Karpas-422 (cell line): ENCODE data around the gene PSTPIP1. TPM values are rescaled to one million over a fixed set of nuclear protein-coding genes. Genes with fewer than 3 reads are reported as not detected.

Experiments
- DNase-seq: peaks from one replicate; pipeline ENCODE4 v3.0.0-alpha.2; 2015
- H2AFZ ChIP-seq: fragments of 200-600 bp; sonication (generic); 2 replicates; pipeline ENCODE4 v1.6.1; 2014; ENCODE audit warnings: antibody characterized with exemption, low read length, mixed read lengths
- H3K27ac ChIP-seq: fragments of 200-600 bp; sonication (generic); 2 replicates; pipeline ENCODE4 v1.5.1; 2014; ENCODE audit warnings: mild to moderate bottlenecking, low read length, moderate library complexity
- H3K27me3 ChIP-seq: fragments of 200-600 bp; sonication (generic); 2 replicates; pipeline ENCODE4 v1.6.1; 2014; ENCODE audit warnings: low read length, mixed read lengths
- H3K36me3 ChIP-seq: fragments of 200-600 bp; sonication (generic); 2 replicates; pipeline ENCODE4 v1.6.1; 2014; ENCODE audit warnings: low read length, mixed read lengths; ENCODE audit not compliant: insufficient read depth
- H3K4me1 ChIP-seq: fragments of 200-600 bp; sonication (generic); 2 replicates; pipeline ENCODE4 v1.6.1; 2014; ENCODE audit warnings: mild to moderate bottlenecking, low read length, mixed read lengths
- H3K4me2 ChIP-seq: fragments of 200-600 bp; sonication (generic); 2 replicates; pipeline ENCODE4 v1.6.1; 2014; ENCODE audit warnings: low read length, low read depth, mild to moderate bottlenecking; ENCODE audit not compliant: poor library complexity, severe bottlenecking
- H3K4me3 ChIP-seq: fragments of 200-600 bp; sonication (generic); 2 replicates; pipeline ENCODE4 v1.5.1; 2014; ENCODE audit warnings: mild to moderate bottlenecking, antibody characterized with exemption, low read length, mixed read lengths
- H3K79me2 ChIP-seq: fragments of 200-600 bp; sonication (generic); 2 replicates; pipeline ENCODE4 v1.6.1; 2014; ENCODE audit warnings: mild to moderate bottlenecking, low read length, mixed read lengths
- H3K9ac ChIP-seq: fragments of 200-600 bp; sonication (generic); 2 replicates; pipeline ENCODE4 v1.6.0; 2014; ENCODE audit warnings: low read length
- H3K9me2 ChIP-seq: fragments of 200-600 bp; sonication (generic), shearing (Covaris generic); replicated peaks from 2 replicates; pipeline ENCODE4 v1.6.0; 2014; ENCODE audit warnings: mild to moderate bottlenecking, low read length, moderate library complexity; ENCODE audit not compliant: insufficient read depth
- H3K9me3 ChIP-seq: fragments of 300-700, 200-600 bp; sonication (generic); 2 replicates; pipeline ENCODE4 v1.6.1; 2014; ENCODE audit warnings: low read length, mixed read lengths
- H4K20me1 ChIP-seq: fragments of 200-600 bp; sonication (generic); 2 replicates; pipeline ENCODE4 v1.6.1; 2014; ENCODE audit warnings: mild to moderate bottlenecking, antibody characterized with exemption, low read length, low read depth; ENCODE audit not compliant: insufficient read depth
- total RNA-seq: library from RNA; depleted of rRNA; stranded (reverse); fragments of >200 nt; shearing (Covaris generic); gene quantifications from 2 replicates; pipeline ENCODE4 v1.2.3, GENCODE V29; 2014; ENCODE audit warnings: low replicate concordance

PSTPIP1 gene
- total RNA-seq, 1 experiment from 2014 or later, result 13.1 TPM

GRCh38 chr15:77010312-77010686, 15.4 kb downstream of the PSTPIP1 start:
- DNase-seq, result no peak
- Histone ChIP-seq H3K9ac (no peak overlapping the region), H3K79me2 (0 out of 2 replicates have a peak, but pooled peaks cover 13% of the 10 kb centered on the region), H3K9me2 (no peaks in the 10 kb centered on the region), H3K27me3 (no peaks in the 10 kb centered on the region), H3K4me1 (peaks cover 41% of the 10 kb centered on the region), H2AFZ (no peak overlapping the region), H3K9me3 (no peaks in the 10 kb centered on the region), H3K4me2 (no peak overlapping the region), H3K27ac (no peak overlapping the region), H4K20me1 (peaks cover 52% of the 10 kb centered on the region; the same call in 1 of the 2 replicates), H3K36me3 (no peaks in the 10 kb centered on the region), H3K4me3 (no peak overlapping the region)

GRCh38 chr15:77010857-77011256, 15.9 kb downstream of the PSTPIP1 start:
- Histone ChIP-seq H3K4me1 (peaks cover 47% of the 10 kb centered on the region), H3K4me3 (no peak overlapping the region), H3K9me3 (no peaks in the 10 kb centered on the region), H3K27me3 (no peaks in the 10 kb centered on the region), H3K9me2 (no peaks in the 10 kb centered on the region), H3K36me3 (no peaks in the 10 kb centered on the region), H2AFZ (no peak overlapping the region), H3K79me2 (0 out of 2 replicates have a peak, but pooled peaks cover 11% of the 10 kb centered on the region), H3K27ac (no peak overlapping the region), H3K4me2 (no peak overlapping the region), H4K20me1 (peaks cover 48% of the 10 kb centered on the region; the same call in 1 of the 2 replicates), H3K9ac (no peak overlapping the region)
- DNase-seq, result no peak

GRCh38 chr15:77012117-77012712, 17.3 kb downstream of the PSTPIP1 start:
- Histone ChIP-seq H3K79me2 (no peaks in the 10 kb centered on the region), H3K4me1 (peaks cover 60% of the 10 kb centered on the region), H3K9me3 (no peaks in the 10 kb centered on the region), H3K27ac (no peak overlapping the region), H3K9me2 (no peaks in the 10 kb centered on the region), H3K4me3 (no peak overlapping the region), H3K9ac (no peak overlapping the region), H3K27me3 (no peaks in the 10 kb centered on the region), H2AFZ (no peak overlapping the region), H3K4me2 (peak overlapping the region; percentile 16), H3K36me3 (no peaks in the 10 kb centered on the region), H4K20me1 (peaks cover 49% of the 10 kb centered on the region; the same call in 1 of the 2 replicates)
- no peak for DNase-seq

GRCh38 chr15:77012868-77013267, 17.9 kb downstream of the PSTPIP1 start:
- H3K4me2 ChIP-seq, result peak overlapping the region; percentile 16
- H3K9me2 ChIP-seq, result no peaks in the 10 kb centered on the region
- no peaks in the 10 kb centered on the region for H3K9me3 ChIP-seq
- no peak for DNase-seq
- H4K20me1 ChIP-seq, result peaks cover 50% of the 10 kb centered on the region; the same call in 1 of the 2 replicates
- no peak overlapping the region for H3K4me3 ChIP-seq
- no peaks in the 10 kb centered on the region for H3K79me2 ChIP-seq
- H3K36me3 ChIP-seq, result no peaks in the 10 kb centered on the region
- H3K4me1 ChIP-seq, result peaks cover 66% of the 10 kb centered on the region
- no peak overlapping the region for H2AFZ ChIP-seq
- H3K27ac ChIP-seq, result peak overlapping the region; percentile 39
- H3K27me3 ChIP-seq, result no peaks in the 10 kb centered on the region
- H3K9ac ChIP-seq, result peak overlapping the region; percentile 31

- no peak overlapping the region for H3K9ac ChIP-seq
- no peaks in the 10 kb centered on the region for H3K9me3 ChIP-seq
- H3K36me3 ChIP-seq, result no peaks in the 10 kb centered on the region
- peaks cover 75% of the 10 kb centered on the region for H3K4me1 ChIP-seq
- H3K79me2 ChIP-seq, result no peaks in the 10 kb centered on the region
- H4K20me1 ChIP-seq, result peaks cover 47% of the 10 kb centered on the region; the same call in 1 of the 2 replicates
- H3K4me3 ChIP-seq, result no peak overlapping the region
- H3K4me2 ChIP-seq, result no peak overlapping the region
- H2AFZ ChIP-seq, result no peak overlapping the region
- no peaks in the 10 kb centered on the region for H3K27me3 ChIP-seq
- 0 out of 2 replicates have a peak overlapping the region, but pooled peaks have one; percentile 39 for H3K27ac ChIP-seq
- H3K9me2 ChIP-seq, result no peaks in the 10 kb centered on the region
- DNase-seq, result peak; percentile 72
These were observed 18.8 kb downstream of the PSTPIP1 start for GRCh38 chr15:77013776-77014131.

- Histone ChIP-seq H3K4me2 (no peak overlapping the region), H3K27ac (no peak overlapping the region; the same call in 1 of the 2 replicates), H3K4me1 (peaks cover 80% of the 10 kb centered on the region), H2AFZ (no peak overlapping the region), H3K9me3 (no peaks in the 10 kb centered on the region), H3K36me3 (no peaks in the 10 kb centered on the region), H3K79me2 (no peaks in the 10 kb centered on the region), H3K9ac (peak overlapping the region; percentile 26; the same call in 1 of the 2 replicates), H3K9me2 (no peaks in the 10 kb centered on the region), H3K27me3 (no peaks in the 10 kb centered on the region), H3K4me3 (no peak overlapping the region), H4K20me1 (peaks cover 41% of the 10 kb centered on the region; the same call in 1 of the 2 replicates)
- DNase-seq, result peak; percentile 64
These were observed 19.5 kb downstream of the PSTPIP1 start for GRCh38 chr15:77014132-77015081.

GRCh38 chr15:77015646-77016320, 20.9 kb downstream of the PSTPIP1 start:
- H2AFZ ChIP-seq, result no peak overlapping the region
- H3K4me1 ChIP-seq, result peaks cover 90% of the 10 kb centered on the region
- H3K9me2 ChIP-seq, result no peaks in the 10 kb centered on the region
- no peaks in the 10 kb centered on the region for H3K79me2 ChIP-seq
- H3K27ac ChIP-seq, result no peak overlapping the region
- no peak for DNase-seq
- no peaks in the 10 kb centered on the region for H3K9me3 ChIP-seq
- H3K4me3 ChIP-seq, result no peak overlapping the region
- no peaks in the 10 kb centered on the region for H3K27me3 ChIP-seq
- no peaks in the 10 kb centered on the region for H3K36me3 ChIP-seq
- H4K20me1 ChIP-seq, result peaks cover 34% of the 10 kb centered on the region; the same call in 1 of the 2 replicates
- no peak overlapping the region for H3K9ac ChIP-seq
- H3K4me2 ChIP-seq, result peak overlapping the region; percentile 8

- H3K79me2 ChIP-seq, result no peaks in the 10 kb centered on the region
- H3K9me3 ChIP-seq, result no peaks in the 10 kb centered on the region
- no peaks in the 10 kb centered on the region for H3K36me3 ChIP-seq
- no peaks in the 10 kb centered on the region for H3K9me2 ChIP-seq
- peaks cover 95% of the 10 kb centered on the region for H3K4me1 ChIP-seq
- H2AFZ ChIP-seq, result no peak overlapping the region
- peaks cover 29% of the 10 kb centered on the region; the same call in 1 of the 2 replicates for H4K20me1 ChIP-seq
- no peak overlapping the region for H3K4me3 ChIP-seq
- DNase-seq, result no peak
- H3K27me3 ChIP-seq, result no peaks in the 10 kb centered on the region
- H3K27ac ChIP-seq, result no peak overlapping the region
- H3K4me2 ChIP-seq, result peak overlapping the region; percentile 8
- no peak overlapping the region for H3K9ac ChIP-seq
These were observed 21.4 kb downstream of the PSTPIP1 start for GRCh38 chr15:77016321-77016695.
